Measurements from ENCODE around the gene SENP8. TPM values are rescaled to one million over a fixed set of nuclear protein-coding genes. Genes with fewer than 3 reads are reported as not detected.

SENP8 gene
- total RNA-seq, 4 donors from 2014 or later, result 1.3 to 4.2 (median 1.9) TPM

GRCh38 chr15:72173401-72173800 lies 55.2 kb downstream of the SENP8 start:
- Histone ChIP-seq H3K27me3 (no peaks in the 10 kb centered on the region), H3K4me3 (no peak overlapping the region), H3K9me3 (no peaks in the 10 kb centered on the region), H3K27ac (no peak overlapping the region), H3K4me1 (peaks cover 13% of the 10 kb centered on the region), H3K36me3 (no peaks in the 10 kb centered on the region)
- TF ChIP-seq, protein P1, sequence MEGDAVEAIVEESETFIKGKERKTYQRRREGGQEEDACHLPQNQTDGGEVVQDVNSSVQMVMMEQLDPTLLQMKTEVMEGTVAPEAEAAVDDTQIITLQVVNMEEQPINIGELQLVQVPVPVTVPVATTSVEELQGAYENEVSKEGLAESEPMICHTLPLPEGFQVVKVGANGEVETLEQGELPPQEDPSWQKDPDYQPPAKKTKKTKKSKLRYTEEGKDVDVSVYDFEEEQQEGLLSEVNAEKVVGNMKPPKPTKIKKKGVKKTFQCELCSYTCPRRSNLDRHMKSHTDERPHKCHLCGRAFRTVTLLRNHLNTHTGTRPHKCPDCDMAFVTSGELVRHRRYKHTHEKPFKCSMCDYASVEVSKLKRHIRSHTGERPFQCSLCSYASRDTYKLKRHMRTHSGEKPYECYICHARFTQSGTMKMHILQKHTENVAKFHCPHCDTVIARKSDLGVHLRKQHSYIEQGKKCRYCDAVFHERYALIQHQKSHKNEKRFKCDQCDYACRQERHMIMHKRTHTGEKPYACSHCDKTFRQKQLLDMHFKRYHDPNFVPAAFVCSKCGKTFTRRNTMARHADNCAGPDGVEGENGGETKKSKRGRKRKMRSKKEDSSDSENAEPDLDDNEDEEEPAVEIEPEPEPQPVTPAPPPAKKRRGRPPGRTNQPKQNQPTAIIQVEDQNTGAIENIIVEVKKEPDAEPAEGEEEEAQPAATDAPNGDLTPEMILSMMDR (IDR thresholded peaks at IDR 0.05), result no peak
- TF ChIP-seq EP300 (IDR thresholded peaks at IDR 0.05) (no peak), POLR2AphosphoS5 (IDR thresholded peaks at IDR 0.05) (no peak), POLR2A (IDR thresholded peaks at IDR 0.05) (no peak)
- WGBS, result 82% methylated on average over 6 of the region's 6 CpGs
- DNase-seq (ENCODE audit: low spot score in 2 of 2), result no peak

DNA sequence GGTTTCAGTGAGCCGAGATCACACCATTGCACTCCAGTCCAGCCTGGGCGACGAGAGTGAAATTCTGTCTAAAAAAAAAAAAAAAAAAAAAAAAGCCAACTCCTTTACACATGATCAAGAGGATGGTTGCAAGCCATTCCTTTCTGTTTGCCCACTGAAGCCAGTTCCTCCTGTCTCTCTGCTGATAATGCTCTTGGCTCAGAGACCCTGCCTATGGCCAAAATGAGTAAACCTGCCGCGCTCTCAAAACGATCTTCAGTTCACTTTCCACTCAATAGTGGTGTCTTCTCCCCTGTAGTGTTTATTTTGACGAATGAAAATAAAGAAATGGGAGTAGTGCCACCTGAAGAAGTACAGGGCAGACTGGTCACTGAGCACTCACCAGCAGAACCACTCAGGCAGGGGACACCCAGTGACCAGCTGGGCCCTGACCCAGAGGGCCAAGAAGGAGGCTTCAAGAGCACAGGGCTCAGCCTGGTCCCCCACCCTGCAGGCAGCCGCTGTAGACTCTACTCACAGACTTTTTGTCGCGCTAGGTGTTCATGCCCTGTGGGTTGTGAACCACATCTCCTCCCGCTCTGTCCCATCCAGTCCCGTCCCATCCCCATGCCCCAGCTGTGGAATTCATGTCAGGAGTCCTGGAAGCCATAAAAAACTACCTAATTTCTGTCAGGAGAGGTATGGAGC lies 55.8 kb downstream of the SENP8 start:
- Histone ChIP-seq H3K36me3 (no peaks in the 10 kb centered on the region), H3K9me3 (no peaks in the 10 kb centered on the region), H3K4me1 (peaks cover 13% of the 10 kb centered on the region), H3K27me3 (no peaks in the 10 kb centered on the region), H3K27ac (no peak overlapping the region), H3K4me3 (no peak overlapping the region)
- no peak for DNase-seq (ENCODE audit: low spot score in 2 of 2)
- TF ChIP-seq POLR2AphosphoS5 (IDR thresholded peaks at IDR 0.05) (no peak), POLR2A (IDR thresholded peaks at IDR 0.05) (no peak), EP300 (IDR thresholded peaks at IDR 0.05) (no peak)
- TF ChIP-seq, protein P1 (IDR thresholded peaks at IDR 0.05), result no peak
- 91% methylated on average over 12 of the region's 12 CpGs for WGBS

- WGBS, result 45% methylated on average over 5 of the region's 5 CpGs
- Histone ChIP-seq H3K36me3 (no peaks in the 10 kb centered on the region), H3K27me3 (no peaks in the 10 kb centered on the region), H3K4me1 (peaks cover 18% of the 10 kb centered on the region), H3K9me3 (no peaks in the 10 kb centered on the region), H3K27ac (no peak overlapping the region), H3K4me3 (no peak overlapping the region)
- no peak for TF ChIP-seq POLR2AphosphoS5 (IDR thresholded peaks at IDR 0.05)
- no peak for DNase-seq (ENCODE audit: low spot score in 2 of 2)
Measured at GRCh38 chr15:72174551-72175165, 56.5 kb downstream of the SENP8 start.

DNA sequence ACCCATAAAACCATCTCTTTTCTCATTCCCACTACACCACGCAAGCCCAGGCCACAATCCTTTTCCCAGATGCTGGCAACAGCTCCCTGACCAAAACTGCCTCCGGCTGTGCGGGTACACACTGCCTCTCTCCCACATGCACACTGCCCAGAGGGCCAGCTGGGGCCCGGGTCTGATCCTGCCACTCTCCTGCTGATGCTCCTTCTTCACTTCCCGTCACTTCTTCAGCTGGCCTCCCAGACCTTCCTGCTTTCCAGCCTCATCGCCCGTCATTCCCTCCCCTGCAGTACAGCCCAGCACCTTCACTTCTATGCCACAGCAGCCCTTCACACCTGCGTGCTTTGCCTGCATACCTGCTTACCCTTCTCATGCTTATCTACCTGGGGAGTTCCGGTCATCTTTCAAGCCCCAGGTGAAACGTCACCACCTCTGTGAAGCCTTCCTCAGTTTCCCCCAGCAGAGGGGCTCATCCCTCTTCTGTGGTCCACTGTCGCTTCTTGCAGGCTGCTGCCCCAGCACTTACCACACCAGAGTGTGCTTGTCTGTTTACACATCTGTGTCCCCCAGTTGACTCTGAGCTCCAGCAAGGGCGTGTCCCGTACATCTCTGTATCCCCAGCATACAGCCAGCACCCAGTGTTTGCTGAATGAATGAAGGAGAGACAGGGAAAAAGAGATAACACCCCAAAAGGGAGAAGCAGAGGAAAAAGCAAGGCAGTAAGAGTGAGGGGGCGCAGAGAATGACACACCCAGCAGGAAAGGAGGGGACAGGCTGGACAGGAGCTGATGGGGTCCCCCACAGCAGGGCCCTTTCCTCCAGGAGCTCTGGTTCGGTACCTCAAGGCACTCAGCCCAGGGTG lies 57.2 kb downstream of the SENP8 start:
- no peak for DNase-seq (ENCODE audit: low spot score in 2 of 2)
- H3K9me3 ChIP-seq, result no peaks in the 10 kb centered on the region
- TF ChIP-seq EP300 (IDR thresholded peaks at IDR 0.05) (no peak), POLR2A (IDR thresholded peaks at IDR 0.05) (no peak), POLR2AphosphoS5 (IDR thresholded peaks at IDR 0.05) (no peak)
- TF ChIP-seq, protein P1 (IDR thresholded peaks at IDR 0.05), result no peak
- H3K27me3 ChIP-seq, result no peaks in the 10 kb centered on the region
- H3K27ac ChIP-seq, result no peak overlapping the region
- H3K4me3 ChIP-seq, result no peak overlapping the region
- peaks cover 25% of the 10 kb centered on the region for H3K4me1 ChIP-seq
- WGBS, result 66% methylated on average over 15 of the region's 15 CpGs
- H3K36me3 ChIP-seq, result no peaks in the 10 kb centered on the region

DNA sequence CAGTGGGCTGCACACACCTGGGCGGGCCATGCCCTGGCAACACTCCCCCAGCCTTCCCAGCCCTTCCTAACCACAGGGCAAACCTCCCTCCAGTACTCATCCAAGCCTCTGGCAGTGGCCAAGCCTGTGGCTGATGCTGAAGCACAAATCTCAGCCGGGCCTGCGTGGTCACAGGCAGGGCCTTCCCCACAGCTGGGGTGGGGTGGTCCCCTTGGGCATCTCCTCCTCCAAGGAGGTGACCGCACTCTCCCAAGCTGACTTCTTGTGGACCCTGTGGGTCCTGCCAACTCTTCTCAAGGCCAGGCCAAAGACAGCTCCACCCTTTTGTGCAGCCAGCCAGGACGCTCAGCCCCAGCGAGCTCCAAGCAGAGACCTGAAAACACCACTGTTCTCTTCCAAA lies 58.0 kb downstream of the SENP8 start:
- Histone ChIP-seq H3K4me1 (peaks cover 25% of the 10 kb centered on the region), H3K4me3 (no peak overlapping the region), H3K36me3 (no peaks in the 10 kb centered on the region), H3K9me3 (no peaks in the 10 kb centered on the region), H3K27ac (no peak overlapping the region), H3K27me3 (no peaks in the 10 kb centered on the region)
- whole genome bisulfite sequencing, result 69% methylated on average over 6 of the region's 6 CpGs
- DNase-seq (ENCODE audit: low spot score in 2 of 2), result no peak
- TF ChIP-seq EP300 (IDR thresholded peaks at IDR 0.05), result no peak

GRCh38 chr15:72176743-72177142 lies 58.5 kb downstream of the SENP8 start:
- H3K27ac ChIP-seq, result no peak overlapping the region
- TF ChIP-seq, protein P1 (IDR thresholded peaks at IDR 0.05), result no peak
- TF ChIP-seq POLR2AphosphoS5 (IDR thresholded peaks at IDR 0.05), result no peak
- TF ChIP-seq EP300 (IDR thresholded peaks at IDR 0.05), result no peak
- TF ChIP-seq POLR2A (IDR thresholded peaks at IDR 0.05), result no peak
- H3K27me3 ChIP-seq, result no peaks in the 10 kb centered on the region
- H3K4me3 ChIP-seq, result no peak overlapping the region
- WGBS, result 88% methylated on average over 3 of the region's 3 CpGs
- peaks cover 25% of the 10 kb centered on the region for H3K4me1 ChIP-seq
- H3K9me3 ChIP-seq, result no peaks in the 10 kb centered on the region
- no peaks in the 10 kb centered on the region for H3K36me3 ChIP-seq
- no peak for DNase-seq (ENCODE audit: low spot score in 2 of 2)
